ENCODE results near the gene PRDM9.

PRDM9 gene

GRCh38 chr5:23528677-23529076 is 21.3 kb downstream of the PRDM9 start:
- no peak for DNase-seq

DNA sequence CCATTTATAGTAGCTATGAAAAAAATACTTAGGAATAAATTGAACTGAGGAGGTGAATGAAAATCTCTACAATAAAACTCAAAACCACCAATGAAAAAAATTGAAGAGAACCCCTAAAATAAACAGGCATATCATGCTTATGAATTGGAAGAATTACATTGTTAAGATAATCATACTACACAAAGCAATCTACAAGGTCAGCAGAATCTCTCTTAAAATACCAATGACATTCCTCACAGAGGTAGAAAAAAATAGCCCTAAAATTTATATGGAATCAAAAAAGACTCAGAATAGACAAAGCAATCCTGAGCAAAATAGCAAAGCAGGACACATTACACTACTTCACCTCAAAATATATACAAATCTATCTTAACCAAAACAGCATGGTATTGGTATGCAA is 23.2 kb downstream of the PRDM9 start:
- no peak for DNase-seq

- DNase-seq, result no peak
Observed at GRCh38 chr5:23571059-23571458, 63.6 kb downstream of the PRDM9 start.
